Hematopoietic multipotent progenitor cell treated with erythropoietin and hydrocortisone succinate and interleukin-3 and kit ligand, for 8 days (in vitro differentiated cells): ENCODE results near the gene CDC37.
"Not testable (repeated sequence)": the region's sequence is repeated elsewhere in the genome, so short reads cannot be mapped to it uniquely, and the experiment has no call there.

Experiments
- DNase-seq: peaks from one replicate; pipeline ENCODE4 v3.0.0-alpha.2; 2015

The CDC37 gene

DNA sequence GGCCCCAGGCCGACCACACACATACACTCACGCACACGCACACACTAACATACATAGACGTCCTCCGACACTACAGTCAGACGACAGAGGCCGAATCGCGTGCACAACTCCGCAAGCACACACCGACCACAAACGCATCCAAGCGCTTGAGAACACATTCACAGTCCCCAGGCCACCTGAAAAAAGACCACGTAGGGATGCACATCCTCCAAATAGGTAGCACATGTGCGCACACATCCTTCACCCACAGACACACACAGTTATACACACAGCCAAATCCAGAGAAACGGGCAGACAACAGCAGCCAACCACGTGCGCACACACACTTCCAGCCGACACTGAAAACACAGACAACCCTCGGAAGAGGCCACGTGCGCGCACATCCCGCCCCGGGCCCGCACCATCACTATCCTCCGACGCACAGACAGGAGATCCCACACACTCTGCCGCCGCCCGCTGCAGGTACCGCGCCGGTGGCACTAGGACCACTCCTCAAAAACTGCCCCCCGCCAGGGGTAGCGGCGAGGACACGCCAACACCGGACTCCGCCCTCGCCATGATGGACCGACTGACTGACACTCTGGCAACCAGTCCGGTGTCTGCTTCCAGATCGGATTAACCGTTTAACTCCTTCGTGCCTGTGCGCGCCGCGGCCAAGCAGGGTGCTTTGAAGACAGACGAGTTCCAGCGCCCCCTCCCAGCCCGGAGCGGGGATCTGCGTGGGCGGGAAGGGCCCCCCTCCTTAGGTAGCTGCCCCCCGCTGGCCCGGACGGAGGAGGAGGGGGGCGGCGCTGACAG is 16.5 kb upstream of the CDC37 start:
- DNase-seq: peak; percentile 87

GRCh38 chr19:10419200-10419645 is 15.9 kb upstream of the CDC37 start:
- DNase-seq: no peak

DNA sequence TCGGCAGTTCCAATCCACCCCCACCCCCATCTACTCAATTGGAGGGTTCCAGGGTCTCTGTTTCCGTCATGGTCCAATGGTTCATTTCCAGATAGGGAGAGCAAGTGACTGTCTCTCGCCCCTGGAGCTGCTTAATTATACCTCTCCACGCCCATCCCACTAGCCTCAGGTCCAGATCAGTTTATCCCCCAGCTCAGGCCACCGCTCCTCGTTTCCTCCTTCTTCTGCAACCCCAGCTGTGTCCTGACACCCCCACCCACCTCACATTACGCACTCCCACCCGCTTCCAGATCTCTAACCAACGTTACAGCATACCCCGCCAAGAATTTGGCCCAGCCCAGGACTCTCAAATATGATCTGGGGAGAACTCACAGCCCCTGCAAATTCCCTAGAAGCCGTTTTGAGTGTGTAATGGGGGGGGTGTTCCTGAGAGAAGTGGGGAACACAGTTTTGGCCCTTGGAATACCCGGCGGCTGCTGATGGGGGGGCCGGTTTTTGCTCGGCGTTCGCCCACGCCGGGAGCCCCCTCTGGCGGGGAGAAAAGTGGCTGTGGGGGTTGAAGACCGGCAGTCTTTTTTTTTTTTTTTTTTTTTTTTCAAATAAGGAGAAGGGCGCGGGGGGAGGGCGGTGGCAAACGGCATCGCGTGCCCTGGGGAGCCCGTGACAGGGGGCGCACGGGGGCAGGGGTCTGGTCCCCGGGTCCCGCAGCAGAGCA is 15.3 kb upstream of the CDC37 start:
- no peak for DNase-seq

DNA sequence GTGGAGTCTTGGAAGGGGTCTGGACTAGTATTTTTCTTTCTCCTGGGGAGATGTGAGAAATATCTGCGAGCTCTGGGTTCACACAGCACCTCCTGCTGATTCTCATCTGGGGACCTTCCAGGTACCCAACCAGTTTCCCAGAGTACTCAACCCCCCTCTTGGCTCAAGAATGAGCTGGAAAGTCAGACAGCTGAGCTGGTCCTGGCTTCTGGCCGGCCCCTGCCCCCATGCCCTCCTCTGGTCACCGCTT is 14.8 kb upstream of the CDC37 start:
- no peak for DNase-seq

DNA sequence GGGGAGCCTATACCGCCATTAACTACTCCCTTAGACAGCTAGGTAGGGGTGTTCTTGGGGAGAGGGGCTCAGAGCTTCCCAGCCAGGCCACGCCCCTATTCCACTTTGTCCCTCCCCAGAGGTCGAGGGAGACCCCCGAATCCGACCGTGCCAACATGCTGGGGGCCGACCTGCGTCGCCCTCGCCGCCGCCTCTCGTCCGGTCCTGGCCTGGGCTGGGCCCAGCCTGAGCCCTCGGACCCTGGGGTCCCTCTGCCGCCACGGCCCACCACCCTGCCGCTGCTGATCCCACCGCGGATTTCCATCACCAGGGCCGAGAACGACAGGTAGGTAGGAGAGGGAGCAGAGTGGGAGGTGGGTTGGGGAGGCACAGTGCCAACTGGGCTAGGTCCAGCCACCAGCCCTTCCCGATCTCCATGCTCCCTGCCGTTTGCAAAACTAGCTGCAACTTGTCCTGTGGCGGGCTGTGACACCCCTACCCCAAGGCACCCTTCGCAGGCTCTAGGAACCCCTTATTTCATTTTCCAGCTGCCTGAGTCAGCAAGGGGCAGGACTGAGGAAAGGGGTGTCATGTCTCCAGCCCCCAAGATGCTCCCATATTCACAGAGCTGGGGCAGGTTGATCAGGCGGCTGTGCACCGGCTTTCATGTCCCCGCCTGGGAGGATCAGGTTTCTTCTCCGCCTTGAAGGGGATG is 14.3 kb upstream of the CDC37 start:
- DNase-seq: no peak

DNA sequence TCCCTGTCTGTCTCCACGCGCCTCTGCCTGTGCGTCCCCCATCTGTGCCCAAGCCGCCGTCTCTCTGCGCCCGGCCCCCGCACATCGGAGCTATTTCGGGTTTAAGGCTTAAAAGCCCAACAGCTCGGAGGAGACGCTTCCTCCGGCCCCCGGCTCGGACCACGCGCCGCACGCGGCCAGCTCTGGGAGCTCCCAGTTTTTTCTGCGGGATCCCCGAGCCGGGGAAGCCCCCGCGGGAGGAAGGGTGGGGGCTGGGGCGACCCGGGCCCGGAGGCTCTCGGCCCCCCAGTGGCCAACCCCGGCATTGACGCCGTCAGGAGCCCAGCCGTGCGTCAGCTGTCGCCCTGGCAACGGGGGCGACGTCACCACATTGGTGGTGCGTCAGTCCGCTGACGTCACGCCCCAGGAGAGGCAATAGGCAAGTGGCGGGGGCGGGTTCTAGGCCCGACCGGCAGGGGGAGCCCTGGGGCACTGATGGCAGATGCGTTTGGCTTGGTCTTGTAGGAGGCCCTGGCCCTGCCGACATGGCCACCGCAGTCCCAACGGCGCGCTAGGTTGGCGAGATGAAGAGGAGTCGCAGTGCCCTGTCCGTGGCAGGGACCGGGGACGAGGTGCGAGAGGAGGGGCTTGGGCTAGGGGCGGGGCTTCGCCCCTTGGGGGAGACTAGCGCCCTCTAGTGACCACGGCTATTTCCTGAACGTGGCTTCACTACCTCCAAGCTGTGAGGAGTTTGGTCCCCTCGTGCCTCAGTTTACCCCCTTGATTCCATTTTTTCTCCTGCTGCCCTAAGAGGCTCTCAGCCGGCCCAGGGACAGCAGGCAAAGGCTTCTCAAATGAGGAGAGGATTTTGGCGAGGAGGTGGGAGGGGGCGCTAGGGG is 13.3 kb upstream of the CDC37 start:
- peak; percentile 92 for DNase-seq

GRCh38 chr19:10416083-10416379 is 12.7 kb upstream of the CDC37 start:
- no peak for DNase-seq

- DNase-seq: no peak
Measured at GRCh38 chr19:10412257-10412977, 9.1 kb upstream of the CDC37 start.

GRCh38 chr19:10411224-10411623 is 7.9 kb upstream of the CDC37 start:
- not testable (repeated sequence) for DNase-seq

DNA sequence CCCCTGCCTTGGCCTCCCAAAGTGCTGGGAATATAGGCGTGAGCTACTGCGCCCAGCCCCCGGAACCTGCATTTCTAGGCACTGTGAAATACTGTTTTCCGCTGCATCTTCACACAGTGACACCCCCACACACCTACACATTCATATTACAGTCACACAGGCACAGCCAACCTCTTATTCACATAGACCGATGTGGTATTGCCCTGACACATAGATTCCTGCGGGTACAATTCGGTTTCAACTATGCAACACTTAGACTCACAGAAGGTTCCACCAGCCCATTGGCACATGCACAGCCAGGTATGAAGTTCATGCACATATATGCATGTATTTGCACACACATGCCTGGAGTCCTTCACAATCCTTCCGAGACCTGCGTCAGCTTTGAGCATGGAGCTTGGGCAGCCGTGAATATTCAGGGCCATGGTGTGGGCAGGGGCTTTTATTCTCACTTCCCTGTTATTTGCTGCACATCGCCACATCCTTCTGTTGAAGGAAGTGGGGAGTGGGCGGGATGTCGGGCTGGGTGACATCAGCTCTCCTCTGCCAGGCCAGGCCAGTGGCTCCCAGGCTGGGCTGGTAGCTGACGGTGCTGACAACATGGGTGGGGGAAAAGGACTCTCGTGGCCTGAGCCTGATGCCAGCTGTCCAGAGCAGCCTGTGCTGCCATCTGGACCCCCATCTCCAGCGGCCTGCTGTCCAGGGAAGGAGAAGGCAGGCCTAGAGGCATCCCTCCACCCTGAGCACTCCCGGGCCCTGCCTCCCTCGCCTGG is 5.4 kb upstream of the CDC37 start:
- DNase-seq: no peak

GRCh38 chr19:10407096-10407495 is 3.8 kb upstream of the CDC37 start:
- no peak for DNase-seq

GRCh38 chr19:10406191-10406590 is 2.8 kb upstream of the CDC37 start:
- DNase-seq: no peak

DNA sequence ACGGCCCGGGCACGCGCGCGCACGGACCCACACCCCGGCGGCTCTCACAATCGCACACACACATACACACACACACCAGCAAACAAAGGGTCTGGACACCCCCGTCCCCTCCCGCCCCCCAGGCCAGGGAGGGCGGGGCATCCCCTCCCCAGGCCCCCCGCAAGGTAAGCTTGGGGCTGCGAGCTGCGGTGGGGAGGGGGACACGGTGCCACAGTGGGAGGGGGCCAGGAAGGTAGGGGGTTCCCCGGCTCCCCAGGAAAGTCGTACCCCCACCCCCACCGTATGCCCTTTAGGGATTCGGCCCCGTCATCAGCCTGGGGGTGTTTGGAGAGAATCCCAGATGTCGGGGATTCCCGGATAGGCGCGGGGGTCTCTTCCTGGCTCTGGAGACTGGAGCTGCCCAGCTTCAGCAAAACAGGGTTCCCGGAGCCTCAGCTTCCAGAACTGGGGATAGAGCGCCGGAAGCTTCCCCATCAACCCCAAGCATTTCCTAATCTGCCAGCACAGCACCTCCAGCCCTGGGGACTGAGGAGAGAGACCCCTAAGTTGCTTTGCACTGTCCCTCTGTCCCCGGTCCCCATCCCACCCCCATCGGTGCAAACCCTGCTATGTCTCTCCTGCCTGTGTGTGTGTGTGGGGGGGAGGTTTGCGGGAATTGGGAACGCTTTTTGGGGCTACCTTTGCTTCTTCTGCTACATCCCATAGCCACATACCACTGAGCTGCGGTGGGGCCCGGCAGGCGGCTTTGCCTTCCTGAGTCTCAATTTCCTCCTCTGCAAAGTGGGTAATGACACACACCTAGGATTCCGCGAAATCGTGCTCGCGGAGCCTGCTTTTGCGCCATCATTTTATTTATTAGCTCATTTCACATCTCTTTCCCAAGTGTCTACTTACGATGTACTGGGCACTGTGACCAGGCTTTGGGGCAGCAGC is 1.8 kb upstream of the CDC37 start:
- no peak for DNase-seq

- peak; percentile 40 for DNase-seq
Measured at GRCh38 chr19:10402441-10403038, 802 bp downstream of the CDC37 start.

DNA sequence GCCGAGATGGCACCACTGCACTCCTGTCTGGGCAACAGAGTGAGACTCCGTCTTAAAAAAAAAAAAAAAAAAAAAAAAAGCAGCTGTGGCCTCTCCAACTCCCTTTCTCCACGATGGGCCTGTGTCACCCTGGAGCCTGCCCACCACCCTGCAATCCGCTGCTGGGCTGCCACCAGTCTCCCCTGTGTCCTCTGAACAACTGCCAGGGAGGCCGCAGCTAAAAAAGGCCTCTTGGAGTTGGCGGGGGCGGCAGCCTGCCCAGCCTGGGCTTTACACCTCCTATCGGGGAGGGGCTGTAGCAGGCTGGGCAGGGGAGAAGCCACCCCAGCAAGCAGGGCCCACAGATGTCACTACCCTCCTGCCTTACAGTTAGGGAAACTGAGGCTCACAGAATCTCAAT is 3.5 kb downstream of the CDC37 start:
- no peak for DNase-seq

DNA sequence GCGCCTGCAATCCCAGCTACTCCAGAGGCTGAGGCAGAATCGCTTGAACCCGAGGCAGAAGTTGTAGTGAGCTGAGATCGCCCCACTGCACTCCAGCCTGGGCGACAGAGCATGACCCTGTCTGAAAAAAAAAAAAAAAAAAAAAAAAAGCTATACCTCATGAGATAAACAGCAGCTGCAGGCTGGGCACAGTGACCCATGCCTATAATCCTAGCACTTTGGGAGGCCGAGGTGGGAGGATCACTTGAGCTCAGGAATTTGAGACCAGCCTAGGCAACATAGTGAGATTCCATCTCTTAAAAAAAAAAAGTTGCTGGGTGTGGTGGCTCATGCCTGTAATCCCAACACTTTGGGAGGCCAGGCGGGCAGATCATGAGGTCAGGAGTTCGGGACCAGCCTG is 4.0 kb downstream of the CDC37 start:
- DNase-seq: not testable (repeated sequence)

- no peak for DNase-seq
Measured at GRCh38 chr19:10398819-10399218, 4.5 kb downstream of the CDC37 start.

- no peak for DNase-seq
Measured at GRCh38 chr19:10395917-10396316, 7.4 kb downstream of the CDC37 start.

DNA sequence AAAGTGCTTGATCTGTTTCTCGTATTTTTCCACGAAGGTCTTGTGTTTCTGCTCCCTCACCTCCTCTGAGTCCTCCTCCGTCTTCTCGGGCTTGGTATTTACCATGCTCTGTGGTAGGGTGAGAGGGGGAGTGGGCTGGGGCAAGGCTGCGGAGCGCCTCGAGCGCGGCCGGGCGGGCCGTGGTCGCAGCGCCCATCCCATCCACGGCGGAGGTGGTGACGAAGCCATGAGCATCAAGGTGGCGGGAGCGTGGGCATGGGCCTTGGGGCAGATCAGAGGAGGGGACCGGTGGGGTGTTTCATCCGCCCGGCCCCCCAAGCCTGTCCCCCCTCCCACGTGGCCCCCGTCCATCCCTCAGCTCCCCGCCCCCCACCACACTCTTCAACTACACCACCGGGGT is 7.9 kb downstream of the CDC37 start:
- DNase-seq: no peak

DNA sequence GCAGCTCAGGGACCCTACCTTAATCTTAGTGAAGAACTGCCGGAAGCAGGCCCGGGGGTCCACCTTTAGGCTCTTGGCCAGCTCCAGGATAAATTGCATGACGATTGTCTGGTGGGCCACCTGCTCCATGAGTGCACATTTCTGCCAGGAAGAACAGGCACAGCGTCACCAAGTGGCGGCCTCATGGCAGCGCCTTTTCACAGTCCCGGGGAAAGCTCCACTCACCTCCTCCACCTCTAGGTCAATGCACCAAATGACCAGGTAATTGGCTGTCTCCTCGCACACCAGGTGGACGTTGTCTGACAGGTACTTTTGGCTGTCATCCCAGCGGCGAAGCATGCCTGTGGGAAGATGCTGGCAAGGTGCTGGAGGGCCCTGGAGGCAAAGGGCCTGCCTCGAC is 8.3 kb downstream of the CDC37 start:
- DNase-seq: no peak
